GM10266 (cell line): Measurements from ENCODE around the gene MOSMO.
"Not testable (repeated sequence)": the region's sequence is repeated elsewhere in the genome, so short reads cannot be mapped to it uniquely, and the experiment has no call there.

ENCODE experiments used
- DNase-seq: peaks from one replicate; pipeline ENCODE4 v3.0.0; 2012; ENCODE audit errors: extremely low spot score
- TF ChIP-seq, protein P1 (sequence below): IDR thresholded peaks from 2 replicates; pipeline ENCODE4 v1.5.1; 2012; ENCODE audit warnings: mild to moderate bottlenecking, low read depth; ENCODE audit not compliant: control insufficient read depth, insufficient read depth; ENCODE audit errors: missing control alignments

The MOSMO gene

GRCh38 chr16:22035153-22035552 is 27.2 kb downstream of the MOSMO start:
- TF ChIP-seq, protein P1, sequence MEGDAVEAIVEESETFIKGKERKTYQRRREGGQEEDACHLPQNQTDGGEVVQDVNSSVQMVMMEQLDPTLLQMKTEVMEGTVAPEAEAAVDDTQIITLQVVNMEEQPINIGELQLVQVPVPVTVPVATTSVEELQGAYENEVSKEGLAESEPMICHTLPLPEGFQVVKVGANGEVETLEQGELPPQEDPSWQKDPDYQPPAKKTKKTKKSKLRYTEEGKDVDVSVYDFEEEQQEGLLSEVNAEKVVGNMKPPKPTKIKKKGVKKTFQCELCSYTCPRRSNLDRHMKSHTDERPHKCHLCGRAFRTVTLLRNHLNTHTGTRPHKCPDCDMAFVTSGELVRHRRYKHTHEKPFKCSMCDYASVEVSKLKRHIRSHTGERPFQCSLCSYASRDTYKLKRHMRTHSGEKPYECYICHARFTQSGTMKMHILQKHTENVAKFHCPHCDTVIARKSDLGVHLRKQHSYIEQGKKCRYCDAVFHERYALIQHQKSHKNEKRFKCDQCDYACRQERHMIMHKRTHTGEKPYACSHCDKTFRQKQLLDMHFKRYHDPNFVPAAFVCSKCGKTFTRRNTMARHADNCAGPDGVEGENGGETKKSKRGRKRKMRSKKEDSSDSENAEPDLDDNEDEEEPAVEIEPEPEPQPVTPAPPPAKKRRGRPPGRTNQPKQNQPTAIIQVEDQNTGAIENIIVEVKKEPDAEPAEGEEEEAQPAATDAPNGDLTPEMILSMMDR: no peak
- peak; percentile 36 for DNase-seq

DNA sequence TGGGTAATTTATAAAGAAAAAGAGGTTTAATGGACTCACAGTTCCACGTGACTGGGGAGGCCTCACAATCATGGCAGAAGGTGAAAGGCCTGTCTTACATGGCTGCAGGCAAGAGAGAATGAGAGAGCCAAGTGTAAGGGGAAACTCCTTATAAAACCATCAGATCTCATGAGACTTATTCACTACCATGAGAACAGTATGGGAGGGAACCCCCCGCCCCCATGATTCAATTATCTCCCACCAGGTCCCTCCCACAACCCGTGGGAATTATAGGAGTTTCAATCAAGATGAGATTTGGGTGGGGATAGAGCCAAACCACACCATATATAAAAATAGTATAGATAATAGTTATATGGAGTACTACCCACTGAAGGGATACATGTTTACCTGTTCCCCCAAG is 36.0 kb downstream of the MOSMO start:
- DNase-seq: not testable (repeated sequence)

GRCh38 chr16:22045888-22046287 is 38.0 kb downstream of the MOSMO start:
- DNase-seq: not testable (repeated sequence)

DNA sequence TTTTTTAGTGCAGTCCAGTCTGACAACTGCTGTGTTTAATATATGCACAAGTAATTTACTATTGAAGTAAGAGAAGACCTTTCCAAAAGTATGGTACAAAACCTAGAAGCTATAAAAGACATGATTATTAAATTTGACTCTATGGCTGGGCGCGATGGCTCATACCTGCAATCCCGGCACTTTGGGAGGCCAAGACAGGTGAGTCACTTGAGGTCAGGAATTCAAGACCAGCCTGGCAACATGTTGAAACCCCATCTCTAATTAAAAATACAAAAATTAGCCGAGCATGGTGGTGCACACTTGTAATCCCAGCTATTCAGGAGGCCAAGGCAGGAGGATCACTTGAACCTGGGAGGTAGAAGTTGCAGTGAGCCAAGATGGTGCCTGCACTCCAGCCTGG is 43.1 kb downstream of the MOSMO start:
- TF ChIP-seq, protein P1: no peak
- no peak for DNase-seq

- TF ChIP-seq, protein P1: no peak
- DNase-seq: no peak
Observed at GRCh38 chr16:22052980-22053379, 45.1 kb downstream of the MOSMO start.

- DNase-seq: no peak
- TF ChIP-seq, protein P1: no peak
Observed at GRCh38 chr16:22053921-22054341, 46.0 kb downstream of the MOSMO start.

DNA sequence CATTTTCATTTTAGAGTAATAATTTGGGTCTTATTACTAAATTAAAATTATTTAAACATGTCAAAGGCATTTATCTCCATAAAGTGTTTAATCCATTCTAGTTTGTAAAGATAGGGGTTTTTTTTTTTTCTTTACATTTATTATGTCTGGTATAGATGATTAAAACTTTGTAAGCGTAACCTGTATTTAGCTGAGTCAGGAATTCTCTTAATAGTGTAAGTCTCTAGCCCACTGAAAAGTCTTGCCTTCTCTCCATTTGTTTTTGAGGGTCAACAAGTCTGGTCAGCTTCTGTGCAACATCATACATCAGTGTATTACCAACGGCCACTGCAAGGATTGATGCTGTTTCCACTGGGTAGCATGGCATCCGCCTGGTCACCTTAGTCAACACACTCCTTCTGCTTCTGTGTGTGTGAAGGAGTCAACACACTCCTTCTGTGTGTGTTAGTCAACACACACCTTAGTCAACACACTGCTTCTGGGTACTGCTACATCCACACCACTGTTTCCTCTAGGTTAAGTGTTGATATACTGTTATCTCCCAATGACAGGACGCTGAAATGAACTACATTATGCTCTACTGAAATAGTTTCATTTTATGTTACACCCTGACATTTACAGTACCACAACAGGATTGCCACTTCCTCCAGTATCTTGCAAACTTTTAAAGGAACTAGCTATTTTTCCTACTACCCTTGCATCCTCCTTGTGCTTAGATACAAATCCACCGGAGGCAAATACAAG is 47.1 kb downstream of the MOSMO start:
- no peak for DNase-seq
- TF ChIP-seq, protein P1: no peak

GRCh38 chr16:22055881-22056280 is 48.0 kb downstream of the MOSMO start:
- DNase-seq: no peak
- TF ChIP-seq, protein P1: no peak
